ENCODE data around the gene ADAT1.
A peak's percentile ranks its signal among the peaks of the same experiment; 100 is the strongest.

Gene ADAT1

DNA sequence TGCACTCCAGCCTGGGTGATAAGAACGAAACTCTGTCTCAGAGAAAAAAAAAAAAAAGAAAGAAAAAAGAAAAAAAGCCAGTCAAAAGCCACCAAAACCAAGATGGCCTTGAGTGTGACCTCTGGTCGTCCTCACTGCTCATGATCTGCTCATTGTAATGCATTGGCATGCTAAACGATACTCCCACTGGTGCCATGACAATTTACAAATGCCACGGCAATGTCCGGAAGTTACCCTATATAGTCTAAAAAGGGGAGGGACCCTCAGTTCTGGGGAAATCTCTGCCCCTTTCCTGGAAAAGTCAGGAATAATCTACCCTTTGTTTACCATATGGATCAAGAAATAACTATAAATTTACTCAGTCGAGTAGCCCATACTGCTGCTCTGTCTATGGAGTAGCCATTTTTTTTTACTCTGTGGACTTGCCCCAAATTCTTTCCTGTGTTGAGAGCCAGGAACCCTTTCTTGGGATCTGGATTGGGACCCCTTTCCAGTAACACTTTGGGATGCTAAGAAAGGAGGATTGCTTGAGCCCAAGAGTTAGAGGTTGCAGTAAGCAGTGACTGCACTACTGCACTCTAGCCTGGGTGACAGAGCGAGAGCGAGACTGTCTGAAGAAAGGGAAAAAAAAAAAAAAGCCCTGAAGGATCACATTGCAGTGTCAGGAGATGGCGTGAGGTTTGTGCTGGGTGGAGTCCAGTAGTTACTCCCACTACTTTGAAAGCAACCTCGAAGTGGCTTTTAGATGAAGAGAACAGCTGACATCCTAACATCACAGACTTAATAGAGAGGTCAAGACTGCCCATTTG is 63.3 kb downstream of the ADAT1 start:
- H3K4me1 ChIP-seq (ENCODE audit: insufficient read depth, low read length), result peaks cover 19% of the 10 kb centered on the region

DNA sequence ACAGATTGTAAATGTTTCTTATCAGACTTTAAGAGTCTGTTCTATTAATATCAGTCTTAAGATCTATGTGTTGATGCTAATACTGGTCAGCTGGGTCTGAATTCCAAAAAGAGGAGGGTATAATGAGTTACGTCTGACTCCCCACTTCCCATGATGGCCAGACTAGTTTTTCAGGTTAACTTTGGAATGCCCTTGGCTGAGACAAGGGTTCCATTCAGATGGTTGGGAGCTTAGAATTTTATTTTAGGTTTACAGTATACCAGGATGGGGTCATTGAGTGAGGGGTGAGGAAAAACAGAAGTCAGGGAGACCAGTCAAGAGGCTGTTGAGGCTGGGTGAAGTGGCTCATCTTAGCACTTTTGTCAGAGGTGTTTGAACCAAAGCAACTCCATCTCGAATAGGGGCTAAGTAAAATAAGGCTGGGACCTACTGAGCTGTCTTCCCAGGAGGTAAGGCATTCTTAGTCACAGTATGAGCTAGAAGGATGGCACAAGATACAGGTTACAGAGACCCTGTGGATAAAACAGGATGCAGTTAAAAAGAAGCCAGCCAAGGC is 64.2 kb downstream of the ADAT1 start:
- Histone ChIP-seq H3K4me3 (ENCODE audit: low read length) (no peak overlapping the region), H3K4me1 (ENCODE audit: insufficient read depth, low read length) (peaks cover 23% of the 10 kb centered on the region), H3K27me3 (ENCODE audit: insufficient read depth, low read length) (no peaks in the 10 kb centered on the region), H3K36me3 (ENCODE audit: insufficient read depth, low read length) (no peaks in the 10 kb centered on the region), H2AFZ (ENCODE audit: low read depth, low read length) (no peak overlapping the region), H3K9me3 (ENCODE audit: low read length) (no peaks in the 10 kb centered on the region)

More for the DNA sequence above, 63.3 kb downstream of the ADAT1 start:
- no peak overlapping the region for H3K4me3 ChIP-seq (ENCODE audit: low read length)
- no peaks in the 10 kb centered on the region for H3K9me3 ChIP-seq (ENCODE audit: low read length)
- no peaks in the 10 kb centered on the region for H3K36me3 ChIP-seq (ENCODE audit: insufficient read depth, low read length)
- H3K27me3 ChIP-seq (ENCODE audit: insufficient read depth, low read length), result no peaks in the 10 kb centered on the region
- H2AFZ ChIP-seq (ENCODE audit: low read depth, low read length), result peak overlapping the region; percentile 22

DNA sequence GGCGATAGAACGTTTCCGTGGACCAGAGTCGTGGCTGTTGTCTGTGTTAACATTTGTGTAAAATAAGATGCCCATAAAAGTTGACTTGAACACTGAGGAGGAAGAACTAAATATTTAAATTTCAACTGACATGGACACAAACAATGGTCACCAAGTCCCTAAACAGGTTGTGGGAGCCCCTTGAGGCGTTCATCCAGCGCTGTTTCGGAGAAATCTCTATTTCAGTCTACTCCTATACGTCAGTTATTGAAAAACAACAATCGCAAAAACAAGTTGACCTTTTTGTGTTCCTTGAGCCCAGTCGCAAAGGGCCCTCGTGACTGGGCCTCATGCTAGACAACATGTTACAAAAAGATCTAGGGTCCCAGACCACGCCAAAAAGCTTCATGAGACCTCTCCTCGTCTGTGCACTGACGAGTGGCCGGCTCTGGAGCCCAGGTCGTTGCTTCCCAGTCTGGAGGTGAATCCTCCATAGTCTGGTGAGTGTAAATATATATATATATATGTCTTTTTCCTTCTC is 66.6 kb downstream of the ADAT1 start:
- H3K4me3 ChIP-seq (ENCODE audit: low read length), result peak overlapping the region; percentile 57

GRCh38 chr16:75555707-75556430 is 67.2 kb downstream of the ADAT1 start, which contains the start of gene TMEM231:
TSS of gene TMEM231 (minus strand) at chr16:75556252. CDS start at chr16:75556209, 43 bp downstream.
- Histone ChIP-seq H2AFZ (ENCODE audit: low read depth, low read length) (peak within 1 kb of the TSS; percentile 32), H3K36me3 (ENCODE audit: insufficient read depth, low read length) (no peaks in the 10 kb centered on the region), H3K27me3 (ENCODE audit: insufficient read depth, low read length) (no peaks in the 10 kb centered on the region), H3K4me1 (ENCODE audit: insufficient read depth, low read length) (peaks cover 23% of the 10 kb centered on the region), H3K4me3 (ENCODE audit: low read length) (peak within 1 kb of the TSS; percentile 57), H3K9me3 (ENCODE audit: low read length) (no peaks in the 10 kb centered on the region)

More for the DNA sequence above, 66.6 kb downstream of the ADAT1 start:
- H3K27me3 ChIP-seq (ENCODE audit: insufficient read depth, low read length), result no peaks in the 10 kb centered on the region
- peaks cover 23% of the 10 kb centered on the region for H3K4me1 ChIP-seq (ENCODE audit: insufficient read depth, low read length)
- no peaks in the 10 kb centered on the region for H3K9me3 ChIP-seq (ENCODE audit: low read length)
- no peaks in the 10 kb centered on the region for H3K36me3 ChIP-seq (ENCODE audit: insufficient read depth, low read length)
- H2AFZ ChIP-seq (ENCODE audit: low read depth, low read length), result peak overlapping the region; percentile 32

DNA sequence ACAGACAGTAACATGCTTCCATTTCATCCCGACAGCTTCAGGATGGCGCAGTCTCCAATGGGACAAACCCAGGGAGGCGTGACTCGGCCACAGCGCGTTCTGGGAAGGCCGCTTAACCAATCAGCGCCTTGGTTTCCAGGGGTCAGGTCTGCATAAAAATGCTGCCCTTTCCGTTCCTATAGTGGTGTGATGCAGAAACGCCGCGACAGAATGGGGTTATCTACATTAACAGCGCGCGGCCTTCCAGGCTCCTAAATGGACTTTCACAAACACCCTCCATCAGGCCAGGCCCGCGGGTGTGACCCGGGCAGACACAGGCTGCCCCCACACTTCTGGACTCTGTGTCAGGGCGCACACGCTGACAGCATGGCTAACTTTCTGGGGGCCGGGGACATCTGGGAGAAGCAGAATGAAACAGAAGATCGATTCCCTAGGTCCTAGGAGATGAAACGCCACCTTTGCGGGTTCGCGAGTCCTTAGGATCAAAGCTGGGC is 67.8 kb downstream of the ADAT1 start:
- H3K9me3 ChIP-seq (ENCODE audit: low read length), result no peaks in the 10 kb centered on the region
- no peaks in the 10 kb centered on the region for H3K36me3 ChIP-seq (ENCODE audit: insufficient read depth, low read length)
- H3K27me3 ChIP-seq (ENCODE audit: insufficient read depth, low read length), result no peaks in the 10 kb centered on the region
- peaks cover 23% of the 10 kb centered on the region for H3K4me1 ChIP-seq (ENCODE audit: insufficient read depth, low read length)
- peak overlapping the region; percentile 23 for H2AFZ ChIP-seq (ENCODE audit: low read depth, low read length)
- peak overlapping the region; percentile 57 for H3K4me3 ChIP-seq (ENCODE audit: low read length)

- Histone ChIP-seq H3K27me3 (ENCODE audit: insufficient read depth, low read length) (no peaks in the 10 kb centered on the region), H3K4me3 (ENCODE audit: low read length) (no peak overlapping the region)
These were observed 70.1 kb downstream of the ADAT1 start for GRCh38 chr16:75552951-75553350.

DNA sequence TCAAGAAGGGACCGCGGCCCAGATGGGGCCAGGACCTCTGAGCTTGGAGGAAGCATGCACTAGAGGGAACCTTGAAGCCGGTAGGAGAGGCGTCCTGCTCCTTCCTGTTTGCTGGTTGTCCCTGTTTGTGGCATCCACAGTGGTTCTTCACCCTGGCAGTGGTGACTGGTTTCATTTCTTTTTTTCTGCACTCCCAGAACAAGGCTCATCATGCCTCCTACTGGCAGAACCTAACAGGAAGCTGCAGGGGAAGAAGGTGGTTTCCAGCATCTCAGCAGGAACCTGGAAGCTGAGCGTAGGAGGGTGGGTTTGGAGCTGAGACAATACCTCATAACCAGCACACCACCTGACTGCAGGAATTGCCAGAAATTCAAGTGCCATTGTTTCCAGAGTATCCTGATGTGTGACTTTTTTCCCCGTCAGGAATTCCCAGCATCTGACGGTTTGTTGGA is 72.8 kb downstream of the ADAT1 start:
- H2AFZ ChIP-seq (ENCODE audit: low read depth, low read length), result no peak overlapping the region
- no peak overlapping the region for H3K4me3 ChIP-seq (ENCODE audit: low read length)
- no peaks in the 10 kb centered on the region for H3K36me3 ChIP-seq (ENCODE audit: insufficient read depth, low read length)
- H3K9me3 ChIP-seq (ENCODE audit: low read length), result no peaks in the 10 kb centered on the region
- no peaks in the 10 kb centered on the region for H3K27me3 ChIP-seq (ENCODE audit: insufficient read depth, low read length)
- H3K4me1 ChIP-seq (ENCODE audit: insufficient read depth, low read length), result peaks cover 6% of the 10 kb centered on the region

More at GRCh38 chr16:75552951-75553350, 70.1 kb downstream of the ADAT1 start:
- Histone ChIP-seq H3K36me3 (ENCODE audit: insufficient read depth, low read length) (no peaks in the 10 kb centered on the region), H3K9me3 (ENCODE audit: low read length) (no peaks in the 10 kb centered on the region), H3K4me1 (ENCODE audit: insufficient read depth, low read length) (peaks cover 14% of the 10 kb centered on the region), H2AFZ (ENCODE audit: low read depth, low read length) (no peak overlapping the region)

All from neuron (in vitro differentiated cells).